A673 (cell line): ENCODE results near the gene MINK1. TPM values are rescaled to one million over a fixed set of nuclear protein-coding genes. Genes with fewer than 3 reads are reported as not detected.

ENCODE experiments used
- BruUV-seq: library from RNA; stranded (reverse); fragments of 400-500 nt; replicated peaks from 2 replicates; lab custom pipeline; 2021; lab: Mats Ljungman, UMichigan
- CTCF ChIA-PET: fragments of 300-600 bp; sonication (Branson Sonifier 250); formaldehyde crosslinking; loops from one replicate; lab custom pipeline; 2022; ENCODE audit warnings: antibody characterized with exemption; lab: Charles Lee
- POLR2A ChIA-PET: fragments of 300-600 bp; sonication (Branson Sonifier 250); formaldehyde crosslinking; loops from one replicate; lab custom pipeline; 2022; ENCODE audit warnings: antibody characterized with exemption; ENCODE audit not compliant: low non-redundant PET; lab: Charles Lee
- DNase-seq: peaks from one replicate; pipeline ENCODE4 v3.0.0-alpha.2; 2015; ENCODE audit warnings: low spot score
- H3K27ac ChIP-seq: fragments of 200-600 bp; sonication (generic); 2 replicates; pipeline ENCODE4 v1.5.1; 2016; ENCODE audit warnings: mixed run types, low read depth, mild to moderate bottlenecking, mixed read lengths, antibody characterized with exemption, low read length; ENCODE audit not compliant: poor library complexity, severe bottlenecking
- H3K27me3 ChIP-seq: fragments of 200-600 bp; sonication (generic); replicated peaks from 2 replicates; pipeline ENCODE4 v1.6.1; 2017; ENCODE audit warnings: mixed run types, low read depth, mild to moderate bottlenecking, mixed read lengths, antibody characterized with exemption, low read length; ENCODE audit not compliant: insufficient read depth, poor library complexity
- H3K36me3 ChIP-seq: fragments of 200-600 bp; sonication (generic); 2 replicates; pipeline ENCODE4 v1.6.1; 2016; ENCODE audit warnings: mixed run types, mild to moderate bottlenecking, mixed read lengths, antibody characterized with exemption, low read length; ENCODE audit not compliant: insufficient read depth, poor library complexity, severe bottlenecking
- H3K4me1 ChIP-seq: fragments of 200-600 bp; sonication (generic); 2 replicates; pipeline ENCODE4 v1.6.1; 2017; ENCODE audit warnings: mixed run types, mild to moderate bottlenecking, mixed read lengths, antibody characterized with exemption, low read length; ENCODE audit not compliant: insufficient read depth, poor library complexity, severe bottlenecking
- H3K4me3 ChIP-seq: fragments of 200-600 bp; sonication (generic); 2 replicates; pipeline ENCODE4 v1.5.1; 2016; ENCODE audit warnings: low read depth, mixed run types, mild to moderate bottlenecking, mixed read lengths, low read length; ENCODE audit not compliant: poor library complexity, severe bottlenecking
- H3K9me3 ChIP-seq: fragments of 200-600 bp; sonication (generic); 2 replicates; pipeline ENCODE4 v1.6.1; 2016; ENCODE audit warnings: mixed run types, low read depth, mild to moderate bottlenecking, mixed read lengths, antibody characterized with exemption, low read length; ENCODE audit not compliant: poor library complexity, severe bottlenecking
- CTCF ChIP-seq: fragments of 300-800, 200-600 bp; sonication (generic); conservative IDR thresholded peaks from 2 replicates; pipeline ENCODE4 v1.5.1; 2017; ENCODE audit warnings: low read depth, mild to moderate bottlenecking, antibody characterized with exemption, low read length, moderate library complexity, mixed read lengths
- EZH2 ChIP-seq: fragments of 200-600 bp; sonication (generic); IDR thresholded peaks from 2 replicates; pipeline ENCODE4 v1.6.1; 2017; ENCODE audit warnings: borderline replicate concordance, low read depth, mild to moderate bottlenecking, mixed read lengths, antibody characterized with exemption, low read length; ENCODE audit not compliant: poor library complexity, severe bottlenecking
- intact Hi-C: fragments of 100-400 bp; cut with micrococcal nuclease; formaldehyde crosslinking; loops from one replicate; pipeline ENCODE4 v1.10.0; 2022; ENCODE audit not compliant: unreplicated experiment
- total RNA-seq: library from RNA; stranded (reverse); gene quantifications from 2 replicates; pipeline ENCODE4 v1.2.3, GENCODE V29; 2021

Gene MINK1
- total RNA-seq, 1 experiment from 2014 or later, result 67.7 TPM

GRCh38 chr17:4898351-4898750, 65.2 kb downstream of the MINK1 start:
- POLR2A ChIA-PET, result no interaction called here
- BruUV-seq, result no TSS peak
- no peaks in the 10 kb centered on the region for H3K9me3 ChIP-seq

GRCh38 chr17:4898927-4899326, 65.8 kb downstream of the MINK1 start:
- Histone ChIP-seq H3K4me3 (peak overlapping the region; percentile 52), H3K4me1 (peaks cover 13% of the 10 kb centered on the region), H3K27me3 (no peaks in the 10 kb centered on the region), H3K9me3 (no peaks in the 10 kb centered on the region), H3K27ac (peak overlapping the region; percentile 89), H3K36me3 (peaks cover 18% of the 10 kb centered on the region)
- intact Hi-C loops, result no loop called here
- no peak for DNase-seq
- ChIA-PET CTCF (interaction anchor here (0.6 to 1.2 kb wide), 2 partner anchors 22 to 332 kb away, joined by 3 to 4 read pairs; no protein-coding TSS in a partner anchor), POLR2A (no interaction called here)
- BruUV-seq, result no TSS peak
- no peak for TF ChIP-seq EZH2
- TF ChIP-seq CTCF, result no peak

More at GRCh38 chr17:4898351-4898750, 65.2 kb downstream of the MINK1 start:
- H3K36me3 ChIP-seq, result peaks cover 22% of the 10 kb centered on the region
- no peaks in the 10 kb centered on the region for H3K27me3 ChIP-seq
- H3K4me3 ChIP-seq, result peak overlapping the region; percentile 52
- intact Hi-C loops, result no loop called here
- H3K27ac ChIP-seq, result peak overlapping the region; percentile 89
- CTCF ChIA-PET, result interaction anchor here (1.2 kb wide), 1 partner anchor 332 kb away, joined by 3 read pairs; no protein-coding TSS in a partner anchor
- H3K4me1 ChIP-seq, result peaks cover 12% of the 10 kb centered on the region
- no peak for TF ChIP-seq EZH2
- no peak for TF ChIP-seq CTCF
- DNase-seq, result no peak

GRCh38 chr17:4899341-4900230, 66.4 kb downstream of the MINK1 start, which contains the start of gene C17orf107:
Gene C17orf107 (plus strand): TSS chr17:4899536. CDS start chr17:4899763, 227 bp downstream.
- peaks cover 13% of the 10 kb centered on the region for H3K4me1 ChIP-seq
- ChIA-PET CTCF (interaction anchor here (0.6 to 1.2 kb wide), 4 partner anchors 22 to 333 kb away, joined by 3 to 4 read pairs (median 3); no protein-coding TSS in a partner anchor), POLR2A (no interaction called here)
- TF ChIP-seq EZH2 (no peak), CTCF (no peak)
- no TSS peak for BruUV-seq
- peak within 1 kb of the TSS; percentile 89 for H3K27ac ChIP-seq
- intact Hi-C loops, result loop anchor here (5.0 kb wide), 1 partner anchor 167 kb away; the partner anchor contains the start of gene MED11
- H3K4me3 ChIP-seq, result peak within 1 kb of the TSS; percentile 52
- DNase-seq, result peak; percentile 91
- H3K9me3 ChIP-seq, result no peaks in the 10 kb centered on the region
- H3K36me3 ChIP-seq, result peaks cover 16% of the 10 kb centered on the region
- no peaks in the 10 kb centered on the region for H3K27me3 ChIP-seq
